GM18511 (cell line): ENCODE data around the gene HORMAD2.
"Not testable (repeated sequence)": the region's sequence is repeated elsewhere in the genome, so short reads cannot be mapped to it uniquely, and the experiment has no call there.

Source experiments
- ATAC-seq: cut with Tn5 transposase; IDR thresholded peaks from one replicate; pipeline ENCODE4 v1.9.1; 2021; ENCODE audit warnings: mild to moderate bottlenecking, moderate library complexity; ENCODE audit not compliant: unreplicated experiment

HORMAD2 gene

DNA sequence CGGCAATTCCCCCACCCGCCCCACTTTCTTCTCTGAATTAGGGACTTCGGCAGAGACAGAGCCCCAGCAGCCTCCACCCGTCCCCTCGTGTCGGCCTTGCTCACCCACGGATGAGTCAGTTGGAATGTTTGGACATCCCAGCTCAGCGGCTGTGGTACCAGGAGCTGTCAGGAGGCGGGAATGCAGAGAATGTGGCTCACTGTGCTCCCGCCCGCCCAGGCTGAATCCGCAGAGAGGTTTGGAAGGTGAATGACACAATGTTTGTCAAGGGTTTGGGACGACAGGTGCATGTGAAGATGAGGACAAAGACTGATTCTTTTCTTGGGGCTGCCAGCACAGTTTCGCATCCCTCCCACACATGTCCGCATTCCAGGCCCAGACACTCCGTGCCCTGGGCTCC is 126.7 kb downstream of the HORMAD2 start:
- ATAC-seq, result no peak

GRCh38 chr22:30208631-30209603 is 128.7 kb downstream of the HORMAD2 start:
- no peak for ATAC-seq

GRCh38 chr22:30209642-30210041 is 129.4 kb downstream of the HORMAD2 start:
- ATAC-seq, result no peak

DNA sequence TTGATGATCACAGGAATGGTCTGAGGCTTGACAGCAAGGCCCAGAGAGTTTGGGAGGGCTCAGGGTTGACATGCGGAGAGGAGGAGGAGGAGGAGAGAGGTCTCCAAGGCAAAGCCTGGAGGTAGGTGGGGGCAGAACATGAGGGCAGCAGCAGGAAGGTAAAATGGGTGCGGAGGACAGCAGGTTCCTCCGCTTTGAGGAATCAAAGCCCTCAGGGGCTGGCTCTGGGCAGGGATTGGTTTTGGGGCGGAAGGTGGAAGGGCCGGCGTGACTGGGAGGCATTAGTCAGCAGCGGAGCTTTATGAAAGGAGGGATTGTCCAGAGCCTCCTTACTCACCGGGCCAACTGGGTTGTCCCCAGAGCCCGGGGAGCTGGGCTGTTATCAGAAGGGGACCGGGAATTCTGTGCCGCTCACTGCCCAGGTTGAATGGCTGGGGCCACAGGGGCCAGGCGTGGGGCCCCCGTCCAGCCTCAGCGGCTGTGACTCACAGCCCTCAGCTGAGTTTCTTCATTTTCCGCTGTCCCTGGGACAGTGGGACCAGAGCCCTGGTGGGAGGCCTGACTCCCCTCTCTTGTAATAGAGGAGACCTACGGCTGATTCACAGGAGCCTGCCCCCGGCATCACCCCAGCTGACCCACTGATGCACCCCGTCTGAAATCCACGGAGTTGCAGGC is 130.1 kb downstream of the HORMAD2 start:
- no peak for ATAC-seq

DNA sequence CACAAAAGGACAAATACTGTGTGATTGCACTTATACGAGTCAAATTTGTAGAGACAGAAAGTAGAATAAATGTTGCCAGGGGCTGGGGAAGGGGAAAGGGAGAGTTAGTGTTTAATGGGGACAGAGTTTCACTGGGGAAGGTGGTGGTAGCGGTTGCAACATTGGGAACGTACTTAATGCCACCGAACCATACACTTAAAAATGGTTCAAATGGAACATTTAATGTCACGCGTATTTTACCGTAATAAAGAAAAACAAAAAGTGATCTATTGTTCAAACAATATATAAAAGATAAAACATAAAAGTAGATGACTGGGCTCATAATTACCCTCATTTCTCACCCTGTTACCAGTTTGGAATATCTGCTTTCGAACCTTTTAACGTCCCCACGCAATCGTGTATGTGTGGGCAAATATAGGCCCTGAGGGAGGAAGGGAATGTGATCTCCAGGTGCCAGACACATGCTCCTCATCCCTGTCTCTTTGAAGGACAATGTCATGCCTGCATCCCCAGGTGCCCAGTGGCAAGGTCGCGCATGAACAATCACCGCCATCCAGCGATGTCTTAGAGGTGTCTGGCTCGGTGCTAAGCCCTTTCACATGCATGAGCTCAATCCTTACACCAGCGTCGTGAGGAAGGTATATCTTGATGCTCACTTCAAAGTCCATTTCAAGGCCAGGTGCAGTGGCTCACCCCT is 131.0 kb downstream of the HORMAD2 start:
- no peak for ATAC-seq

DNA sequence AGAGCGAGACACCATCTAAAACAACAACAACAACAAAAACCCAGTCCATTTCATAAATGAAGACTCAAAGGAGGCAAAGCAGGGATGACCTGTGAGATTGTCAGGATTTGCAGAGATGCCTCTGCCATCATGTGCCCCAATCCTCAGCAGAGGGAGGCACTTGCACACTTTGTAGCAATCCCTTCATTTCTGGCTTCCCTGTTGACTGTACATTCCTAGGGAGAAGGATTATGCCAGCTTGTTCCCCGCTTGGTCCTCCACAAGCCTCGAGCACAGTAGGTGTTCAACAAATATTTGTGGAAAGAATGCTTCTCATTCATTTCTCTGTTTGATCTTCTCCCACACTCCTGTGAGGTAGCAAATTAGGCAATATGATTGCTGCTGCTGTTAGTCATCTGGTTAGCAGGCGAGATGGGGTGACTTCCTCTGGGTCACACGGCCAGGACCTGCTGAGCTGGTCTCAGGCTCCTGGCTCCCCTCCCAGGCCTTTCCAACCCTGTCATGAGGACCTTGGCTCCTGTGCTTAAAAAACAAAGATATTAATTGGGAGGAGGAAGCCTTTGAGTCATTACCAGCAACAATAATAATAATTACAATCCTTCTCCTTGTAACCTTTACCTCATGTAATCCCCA is 132.2 kb downstream of the HORMAD2 start:
- no peak for ATAC-seq

GRCh38 chr22:30212996-30213441 is 132.8 kb downstream of the HORMAD2 start:
- ATAC-seq, result no peak

GRCh38 chr22:30214703-30215407 is 134.6 kb downstream of the HORMAD2 start:
- no peak for ATAC-seq

- not testable (repeated sequence) for ATAC-seq
Observed at GRCh38 chr22:30216272-30216671, 136.0 kb downstream of the HORMAD2 start.

GRCh38 chr22:30216710-30217109 is 136.4 kb downstream of the HORMAD2 start:
- no peak for ATAC-seq

DNA sequence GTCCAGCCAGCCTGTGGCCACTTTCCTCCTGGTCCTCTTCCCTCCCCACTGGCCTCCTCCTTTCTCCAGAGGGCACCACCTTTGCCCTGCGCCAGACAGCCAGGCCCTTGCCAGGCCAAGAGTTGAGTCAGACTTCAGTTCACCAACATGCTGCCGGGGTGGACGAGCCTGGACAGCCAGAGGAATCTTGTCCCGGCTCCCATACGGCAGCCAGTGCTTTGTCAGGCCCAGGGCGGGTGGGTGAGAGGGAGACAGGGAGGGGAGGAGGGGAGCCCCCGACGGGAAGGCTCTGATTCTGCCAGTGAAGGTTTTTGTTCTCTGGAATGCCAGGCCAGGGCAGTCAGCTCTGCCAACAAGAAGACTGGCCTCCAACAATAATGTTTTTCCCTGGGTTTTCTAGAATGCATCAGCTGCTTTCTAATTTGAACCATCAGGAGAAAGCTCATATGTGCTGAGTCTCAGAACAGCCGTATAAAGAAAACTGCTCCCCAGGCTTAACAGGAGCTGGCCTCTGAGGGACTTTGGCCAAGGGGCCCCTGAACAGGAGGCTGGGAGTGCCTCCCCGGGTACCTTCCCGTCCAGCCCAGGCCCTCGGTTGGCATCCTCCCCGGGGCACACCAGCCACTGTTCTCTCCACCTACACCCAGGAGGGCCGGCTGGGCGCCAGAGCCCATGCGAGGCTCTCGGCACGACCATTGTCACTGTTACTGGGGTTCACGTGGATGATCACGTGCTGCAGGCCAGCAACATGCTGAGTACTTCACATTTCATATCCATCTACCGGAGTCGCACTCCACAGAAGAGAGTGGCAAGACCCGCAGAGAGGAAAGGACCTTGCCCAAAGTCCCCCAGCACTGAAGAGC is 137.7 kb downstream of the HORMAD2 start:
- no peak for ATAC-seq

DNA sequence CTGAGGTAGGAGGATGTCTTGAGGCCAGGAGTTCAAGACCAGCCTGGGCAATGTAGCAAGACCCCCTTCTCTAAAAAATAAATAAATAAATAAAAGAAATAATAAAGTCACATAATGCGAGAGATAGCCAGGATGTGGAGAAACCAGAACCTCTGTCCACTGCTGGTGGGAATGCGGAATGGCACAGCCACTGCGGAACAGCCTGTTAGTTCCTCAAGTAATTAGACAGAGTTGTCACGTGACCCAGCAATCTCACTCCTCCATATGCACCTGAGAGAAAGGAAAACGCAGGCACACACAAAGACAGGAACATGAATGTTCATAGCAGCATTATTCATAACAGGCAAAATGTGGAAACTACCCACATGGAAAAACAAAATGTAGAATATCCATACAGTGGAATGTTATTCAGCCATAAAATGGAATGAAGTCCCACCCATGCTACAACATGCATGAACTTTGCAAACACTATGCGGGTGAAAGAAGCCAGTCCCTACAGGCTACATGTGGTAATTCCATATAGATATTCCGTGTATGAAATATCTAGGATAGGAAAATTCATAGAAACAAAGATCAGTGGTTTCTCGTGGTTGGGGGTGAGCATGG is 138.9 kb downstream of the HORMAD2 start:
- ATAC-seq, result no peak

DNA sequence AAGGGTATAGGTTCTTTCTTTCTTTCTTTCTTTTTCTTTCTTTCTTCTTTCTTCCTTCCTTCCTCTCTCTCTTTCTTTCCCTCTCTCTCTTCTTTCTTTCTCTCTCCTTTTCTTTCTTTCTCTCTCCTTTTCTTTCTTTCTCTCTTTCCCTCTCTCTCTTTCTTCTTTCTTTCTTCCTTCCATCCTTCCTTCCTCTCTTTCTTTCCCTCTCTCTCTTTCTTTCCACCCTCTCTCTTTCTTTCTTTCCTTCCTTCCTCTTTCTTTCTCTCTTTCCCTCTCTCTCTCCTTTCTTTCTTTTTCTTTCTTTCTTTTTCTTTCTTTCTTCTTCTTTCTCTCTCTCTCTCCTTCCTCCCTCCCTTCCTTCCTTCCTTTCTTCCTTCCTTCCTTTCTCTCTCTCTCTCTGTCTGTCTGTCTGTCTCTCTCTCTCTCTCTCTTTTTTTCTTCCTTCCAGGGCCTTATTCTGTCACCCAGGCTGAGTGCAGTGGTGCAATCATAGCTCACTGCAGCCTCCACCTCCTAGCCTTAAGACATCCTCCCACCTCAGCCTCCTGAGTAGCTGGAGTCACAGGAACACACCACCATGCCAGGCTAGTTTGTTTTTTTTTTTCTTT is 139.5 kb downstream of the HORMAD2 start:
- ATAC-seq, result no peak

DNA sequence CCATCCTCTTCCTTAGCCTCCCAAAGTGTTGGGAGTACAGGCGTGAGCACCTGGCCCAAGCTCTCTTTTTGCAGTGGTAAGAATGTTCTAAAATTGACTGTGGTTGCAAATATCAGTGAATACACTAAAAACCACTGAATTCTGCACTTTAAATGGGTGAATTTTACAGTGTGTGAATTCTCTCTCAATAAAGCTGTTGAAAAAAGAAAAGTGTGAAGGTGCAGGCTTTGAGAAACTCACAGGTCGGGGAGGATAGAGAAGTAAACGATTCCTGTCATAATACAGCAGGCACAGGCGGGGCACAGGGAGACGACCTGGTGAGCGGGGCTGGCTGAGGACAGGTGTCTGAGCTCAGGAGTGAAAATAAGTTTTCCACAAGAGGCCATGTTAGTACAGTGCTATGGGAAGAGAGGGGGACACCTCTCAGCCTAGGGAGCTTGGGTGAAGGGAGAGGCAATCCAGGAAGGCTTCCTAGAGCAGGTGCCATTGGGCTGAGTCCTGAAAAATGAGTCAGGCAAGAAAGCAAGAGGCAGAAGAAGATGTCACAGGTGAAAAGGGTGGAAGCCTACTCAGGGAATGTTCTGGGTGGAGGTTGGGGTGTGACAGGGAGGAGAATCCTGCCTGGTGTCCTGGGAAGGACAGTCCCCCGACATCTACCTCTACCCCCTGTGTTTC is 140.2 kb downstream of the HORMAD2 start:
- no peak for ATAC-seq

DNA sequence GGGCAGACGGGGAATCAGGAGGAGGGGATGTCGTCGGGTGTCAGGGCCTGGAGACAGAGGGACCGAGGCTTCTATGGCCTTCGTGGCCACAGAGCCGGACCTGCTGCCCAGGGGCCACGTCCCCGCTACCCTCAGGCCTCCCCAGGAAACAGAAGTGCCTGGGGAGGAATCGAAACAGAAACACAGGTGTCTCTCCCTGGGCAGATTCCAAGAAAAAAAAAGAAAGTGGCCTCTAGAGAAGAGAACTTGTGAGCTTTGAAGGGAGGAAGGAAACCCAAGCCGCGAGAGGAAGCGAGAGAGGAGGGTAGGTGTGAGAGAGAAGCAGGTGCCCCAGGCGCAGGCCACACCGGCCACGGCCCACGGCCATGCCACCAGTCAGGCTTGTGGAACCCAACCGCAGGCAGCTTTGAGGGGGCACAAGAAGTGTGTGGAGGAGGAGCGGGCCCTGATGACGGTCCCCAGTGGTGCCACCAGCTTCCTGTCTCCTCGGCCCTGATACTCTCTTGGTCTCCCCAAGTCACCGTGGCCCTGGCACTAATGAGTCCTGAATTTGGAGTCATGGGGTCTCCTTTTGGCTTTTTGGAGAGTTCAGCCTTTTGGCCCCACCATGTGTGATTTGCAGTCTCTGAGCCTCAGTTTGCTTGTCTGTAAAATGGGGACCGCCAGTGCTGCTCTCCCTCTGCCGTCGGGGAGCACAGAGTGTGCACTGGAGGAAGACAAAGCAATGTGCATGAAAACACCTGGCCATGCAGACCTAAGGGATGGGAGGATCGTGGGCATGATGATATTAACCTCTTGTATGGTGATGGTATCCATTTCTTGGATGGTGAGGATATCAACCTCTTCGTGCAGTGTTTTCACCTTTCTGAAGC is 141.1 kb downstream of the HORMAD2 start:
- no peak for ATAC-seq

DNA sequence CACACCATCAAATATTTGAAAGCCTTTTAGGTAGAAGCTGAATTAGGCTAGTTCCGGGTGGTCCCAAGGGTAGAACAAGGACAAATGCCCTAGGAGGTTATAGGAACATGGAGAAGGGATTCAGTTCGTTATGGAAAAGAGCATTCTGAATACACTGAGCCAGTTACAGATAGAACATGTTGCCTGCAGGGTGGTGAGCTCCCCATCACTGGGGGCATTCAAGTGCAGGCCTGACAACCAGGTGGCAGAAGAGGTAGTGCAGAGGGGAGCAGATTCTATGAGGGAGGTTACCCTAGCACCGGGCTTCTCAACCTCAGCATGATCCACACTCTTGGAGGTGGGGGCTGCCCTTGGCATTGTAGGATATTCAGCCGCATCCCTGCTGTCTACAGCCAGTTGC is 142.1 kb downstream of the HORMAD2 start:
- no peak for ATAC-seq

DNA sequence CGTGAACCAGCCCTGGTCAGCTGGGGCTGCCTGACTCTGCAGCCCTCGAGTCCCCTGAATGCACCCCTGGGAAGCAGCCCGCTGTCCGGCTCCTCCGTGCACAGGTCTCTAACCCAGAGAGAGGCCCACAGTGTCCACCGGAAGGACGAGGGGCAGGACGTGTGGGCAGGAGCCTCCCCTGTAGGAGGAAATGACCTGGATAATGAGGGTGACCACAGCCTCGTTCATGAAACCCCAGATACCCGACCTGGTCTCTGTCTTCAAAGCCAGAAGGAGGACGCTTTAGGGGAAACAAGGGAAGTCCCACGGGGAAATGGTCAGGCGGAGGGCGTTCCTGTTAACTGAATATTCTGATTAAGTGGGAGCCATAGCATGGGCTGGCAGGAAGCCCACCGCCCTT is 143.0 kb downstream of the HORMAD2 start:
- no peak for ATAC-seq
